Glutamatergic neuron (in vitro differentiated cells): ENCODE data around the gene TAF11L3. TPM values are rescaled to one million over a fixed set of nuclear protein-coding genes. Genes with fewer than 3 reads are reported as not detected.
"Not testable (repeated sequence)": the region's sequence is repeated elsewhere in the genome, so short reads cannot be mapped to it uniquely, and the experiment has no call there.

Experiments
- DNase-seq: peaks from one replicate; pipeline ENCODE4 v3.0.0; 2022
- H3K27ac Mint-ChIP-seq: one replicate; pipeline ENCODE4 v1.8.0; 2020; ENCODE audit warnings: mild to moderate bottlenecking, mixed read lengths, inconsistent platforms; ENCODE audit not compliant: unreplicated experiment
- H3K27me3 Mint-ChIP-seq: one replicate; pipeline ENCODE4 v1.8.0; 2020; ENCODE audit warnings: mild to moderate bottlenecking, moderate library complexity, mixed read lengths, inconsistent platforms; ENCODE audit not compliant: unreplicated experiment
- H3K36me3 Mint-ChIP-seq: one replicate; pipeline ENCODE4 v1.8.0; 2020; ENCODE audit warnings: mild to moderate bottlenecking, mixed read lengths, inconsistent platforms; ENCODE audit not compliant: unreplicated experiment
- H3K4me1 Mint-ChIP-seq: one replicate; pipeline ENCODE4 v1.8.0; 2020; ENCODE audit warnings: mild to moderate bottlenecking, low read depth, mixed read lengths, inconsistent platforms; ENCODE audit not compliant: unreplicated experiment
- H3K4me3 Mint-ChIP-seq: one replicate; pipeline ENCODE4 v1.8.0; 2020; ENCODE audit warnings: mild to moderate bottlenecking, mixed read lengths, inconsistent platforms; ENCODE audit not compliant: unreplicated experiment
- H3K9me3 Mint-ChIP-seq: one replicate; pipeline ENCODE4 v1.8.0; 2020; ENCODE audit warnings: mild to moderate bottlenecking, moderate library complexity, mixed read lengths, inconsistent platforms; ENCODE audit not compliant: unreplicated experiment
- CTCF ChIP-seq: fragments of 200-600 bp; sonication (generic); IDR thresholded peaks from one replicate; pipeline ENCODE4 v1.5.0; 2021; ENCODE audit not compliant: partially characterized antibody, unreplicated experiment
- total RNA-seq: library from RNA; stranded (reverse); fragmentation: NEBNext Ultra II Directional; extraction: Animal tissue kit (Norgen Biotek cat#: 25700); gene quantifications from one replicate; pipeline ENCODE4 v1.2.1, GENCODE V29; 2021; ENCODE audit not compliant: unreplicated experiment

The TAF11L3 gene
- total RNA-seq, 1 donor from 2014 or later: not detected

- peaks cover 4% of the 10 kb centered on the region for H3K36me3 Mint-ChIP-seq
- H3K4me3 Mint-ChIP-seq: no peak overlapping the region
- TF ChIP-seq CTCF: no peak
- H3K4me1 Mint-ChIP-seq: peaks cover 14% of the 10 kb centered on the region
- no peak overlapping the region for H3K27ac Mint-ChIP-seq
- peaks cover 1% of the 10 kb centered on the region for H3K27me3 Mint-ChIP-seq
- H3K9me3 Mint-ChIP-seq: no peaks in the 10 kb centered on the region
- DNase-seq: no peak
These were observed 35.4 kb upstream of the TAF11L3 start for GRCh38 chr5:17482790-17483189.

GRCh38 chr5:17486464-17487173 is 31.5 kb upstream of the TAF11L3 start:
- not testable (repeated sequence) for H3K36me3 Mint-ChIP-seq, H3K9me3 Mint-ChIP-seq, H3K27me3 Mint-ChIP-seq, H3K27ac Mint-ChIP-seq, H3K4me3 Mint-ChIP-seq, DNase-seq, H3K4me1 Mint-ChIP-seq

GRCh38 chr5:17487174-17487512 is 31.0 kb upstream of the TAF11L3 start:
- no peak overlapping the region for H3K27ac Mint-ChIP-seq
- H3K27me3 Mint-ChIP-seq: no peaks in the 10 kb centered on the region
- H3K4me3 Mint-ChIP-seq: no peak overlapping the region
- no peak for TF ChIP-seq CTCF
- H3K36me3 Mint-ChIP-seq: no peaks in the 10 kb centered on the region
- DNase-seq: no peak
- H3K4me1 Mint-ChIP-seq: peaks cover 7% of the 10 kb centered on the region
- H3K9me3 Mint-ChIP-seq: no peaks in the 10 kb centered on the region

DNA sequence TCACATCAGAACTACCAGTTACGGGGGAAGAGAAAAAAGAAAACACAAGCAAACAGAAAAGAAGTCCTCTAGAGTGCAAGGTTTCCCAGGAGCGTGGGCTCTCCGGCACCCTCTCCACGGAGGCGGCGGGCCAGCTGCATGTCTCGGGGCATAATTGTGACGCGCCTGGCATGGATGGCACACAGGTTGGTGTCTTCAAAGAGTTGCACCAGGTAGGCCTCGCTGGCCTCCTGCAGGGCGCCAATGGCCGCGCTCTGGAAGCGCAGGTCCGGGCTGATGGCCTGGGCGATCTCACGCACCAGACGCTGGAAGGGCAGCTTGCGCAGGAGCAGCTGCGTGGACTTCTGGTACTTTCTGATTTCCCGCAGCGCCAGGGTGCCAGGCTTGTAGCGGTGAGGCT is 26.9 kb upstream of the TAF11L3 start:
- DNase-seq, H3K4me3 Mint-ChIP-seq, H3K27ac Mint-ChIP-seq, H3K27me3 Mint-ChIP-seq, H3K36me3 Mint-ChIP-seq, H3K9me3 Mint-ChIP-seq, H3K4me1 Mint-ChIP-seq: not testable (repeated sequence)

- no peak for TF ChIP-seq CTCF
- H3K27ac Mint-ChIP-seq: no peak overlapping the region
These were observed 25.4 kb upstream of the TAF11L3 start for GRCh38 chr5:17492770-17493169.

DNA sequence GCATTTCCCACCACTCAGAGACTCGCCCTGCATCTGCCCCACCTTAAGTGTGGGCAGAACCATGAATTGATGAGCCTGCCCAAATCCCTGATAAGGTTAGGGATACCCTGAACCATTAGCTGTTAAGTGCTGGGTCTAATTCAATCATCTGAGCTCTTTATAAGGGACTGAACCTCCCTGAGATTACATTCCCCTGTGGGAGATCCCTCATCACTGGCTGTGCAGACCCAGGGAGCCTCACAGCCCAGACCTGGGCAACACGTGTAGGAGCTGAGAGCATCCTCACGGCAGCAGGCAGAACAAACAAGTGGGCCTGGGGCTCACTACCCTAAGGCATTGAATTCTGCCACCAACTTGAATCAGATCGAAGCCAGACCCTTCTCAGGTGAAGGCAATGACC is 20.7 kb upstream of the TAF11L3 start:
- TF ChIP-seq CTCF: no peak
- Mint-ChIP-seq H3K27me3 (peaks cover 2% of the 10 kb centered on the region), H3K4me1 (peaks cover 7% of the 10 kb centered on the region), H3K27ac (no peak overlapping the region), H3K9me3 (peaks cover 7% of the 10 kb centered on the region), H3K36me3 (peaks cover 5% of the 10 kb centered on the region), H3K4me3 (no peak overlapping the region)
- no peak for DNase-seq

More at GRCh38 chr5:17492770-17493169, 25.4 kb upstream of the TAF11L3 start:
- no peak overlapping the region for H3K4me3 Mint-ChIP-seq
- DNase-seq: no peak
- peaks cover under 1% of the 10 kb centered on the region for H3K27me3 Mint-ChIP-seq
- H3K9me3 Mint-ChIP-seq: peaks cover 7% of the 10 kb centered on the region
- peaks cover 10% of the 10 kb centered on the region for H3K4me1 Mint-ChIP-seq
- no peaks in the 10 kb centered on the region for H3K36me3 Mint-ChIP-seq

GRCh38 chr5:17497931-17498330 is 20.2 kb upstream of the TAF11L3 start, which contains the start of gene TAF11L2:
TSS of gene TAF11L2 (plus strand) at chr5:17498231.
- not testable (repeated sequence) for H3K27me3 Mint-ChIP-seq, H3K9me3 Mint-ChIP-seq, DNase-seq, H3K27ac Mint-ChIP-seq, H3K36me3 Mint-ChIP-seq, H3K4me1 Mint-ChIP-seq
- H3K4me3 Mint-ChIP-seq: peak within 1 kb of the TSS; percentile 38
